Astrocyte of the cerebellum (primary cell): ENCODE measurements around the gene FBXL17.

Experiments used
- DNase-seq: peaks from one replicate; pipeline ENCODE4 v3.0.0-alpha.2; 2011; ENCODE audit warnings: low read depth
- H3K4me3 ChIP-seq: 2 replicates; pipeline ENCODE4 v1.5.1; 2011; ENCODE audit warnings: mild to moderate bottlenecking, low read depth, low read length, moderate library complexity
- CTCF ChIP-seq: IDR thresholded peaks from 2 replicates; pipeline ENCODE4 v1.5.1; 2012; ENCODE audit warnings: low read length, low read depth, moderate library complexity, mild to moderate bottlenecking; ENCODE audit errors: missing control alignments
- in situ Hi-C: cut with HindIII; loops from 2 replicates; pipeline ENCODE4 v1.10.0; 2017; ENCODE audit warnings: low sequenced_read_pairs

Gene FBXL17

GRCh38 chr5:108196276-108196675 lies 185.6 kb downstream of the FBXL17 start:
- H3K4me3 ChIP-seq = no peak overlapping the region
- DNase-seq = no peak
- in situ Hi-C loops = no loop called here
- no peak for TF ChIP-seq CTCF

- no peak for TF ChIP-seq CTCF
- in situ Hi-C loops = no loop called here
- no peak overlapping the region for H3K4me3 ChIP-seq
- peak; percentile 46 for DNase-seq
These were observed 188.7 kb downstream of the FBXL17 start for GRCh38 chr5:108193021-108193795.

- no peak for TF ChIP-seq CTCF
- H3K4me3 ChIP-seq = no peak overlapping the region
- no peak for DNase-seq
- in situ Hi-C loops = no loop called here
These were observed 197.0 kb downstream of the FBXL17 start for GRCh38 chr5:108184940-108185339.

- H3K4me3 ChIP-seq = no peak overlapping the region
- in situ Hi-C loops = no loop called here
- no peak for DNase-seq
- TF ChIP-seq CTCF = no peak
These were observed 199.9 kb downstream of the FBXL17 start for GRCh38 chr5:108181975-108182374.

- DNase-seq = no peak
- no peak for TF ChIP-seq CTCF
- in situ Hi-C loops = no loop called here
- no peak overlapping the region for H3K4me3 ChIP-seq
These were observed 207.6 kb downstream of the FBXL17 start for GRCh38 chr5:108174286-108174685.

GRCh38 chr5:108171759-108172158 lies 210.1 kb downstream of the FBXL17 start:
- H3K4me3 ChIP-seq = no peak overlapping the region
- no peak for TF ChIP-seq CTCF
- in situ Hi-C loops = no loop called here
- no peak for DNase-seq
